Transverse colon (tissue), 4 donors: ENCODE data around the gene SMIM5.

Source experiments
- CTCF ChIP-seq, 5 experiments: fragments of 200-600 bp in 3 of 5; fragments of 450-650 bp in 2 of 5; sonication (generic) in 3 of 5; IDR thresholded peaks; 1 replicate in 2 of 5; 2 replicates in 3 of 5; pipeline ENCODE4 v1.5.1; 2016 to 2017; ENCODE audit warnings: antibody characterized with exemption in 5 of 5, inconsistent platforms in 3 of 5, mild to moderate bottlenecking in 2 of 5, moderate library complexity in 1 of 5
- EP300 ChIP-seq: sonication (generic); formaldehyde crosslinking; IDR thresholded peaks from one replicate; pipeline ENCODE4 v1.6.1; 2017; ENCODE audit warnings: antibody characterized with exemption, low read depth
- POLR2A ChIP-seq: fragments of 450-650 bp; IDR thresholded peaks from one replicate; pipeline ENCODE4 v1.6.1; 2016; ENCODE audit warnings: antibody characterized with exemption, mild to moderate bottlenecking, moderate library complexity
- POLR2AphosphoS5 ChIP-seq, 3 donors: sonication (generic); formaldehyde crosslinking; IDR thresholded peaks; one replicate each; pipeline ENCODE4 v1.6.1; 2016; ENCODE audit warnings: antibody characterized with exemption in 3 of 3

- no peak for TF ChIP-seq CTCF (IDR thresholded peaks at IDR 0.05)
- peak; percentile 70 for TF ChIP-seq POLR2A
- TF ChIP-seq EP300 = peak; percentile 88
- peak in 2 of 3 donors; percentile 89 for TF ChIP-seq POLR2AphosphoS5 (IDR thresholded peaks at IDR 0.05)
Measured at GRCh38 chr17:75617218-75617617, 16.0 kb upstream of the SMIM5 start.
